H1 (cell line): ENCODE results near the gene CPXM1. TPM values are rescaled to one million over a fixed set of nuclear protein-coding genes. Genes with fewer than 3 reads are reported as not detected.
A peak's percentile ranks its signal among the peaks of the same experiment; 100 is the strongest.

ENCODE experiments used
- CTCF ChIA-PET: fragments of 300-600 bp; sonication (Branson Sonifier 250); formaldehyde crosslinking; loops from one replicate; lab custom pipeline; 2021; ENCODE audit not compliant: partially characterized antibody; lab: Charles Lee
- POLR2A ChIA-PET: fragments of 300-600 bp; sonication (Branson Sonifier 250); formaldehyde crosslinking; loops from one replicate; lab custom pipeline; 2021; ENCODE audit warnings: inconsistent platforms; ENCODE audit not compliant: partially characterized antibody; lab: Charles Lee
- DNase-seq, 2 experiments: peaks; one replicate each; pipeline versions ENCODE4 v3.0.0 to v3.0.0-alpha.2; 2010 to 2022; ENCODE audit warnings: low spot score in 2 of 2, low read depth in 1 of 2, mixed read lengths in 1 of 2
- FAIRE-seq: peaks from 2 replicates; lab custom pipeline; 2011; peaks lifted over from hg19 to GRCh38; lab: Jason Lieb, UNC
- H2AFZ ChIP-seq: 2 replicates; pipeline ENCODE4 v1.8.1; 2012; ENCODE audit warnings: low read length, inconsistent platforms
- H2AK5ac ChIP-seq: 2 replicates; pipeline ENCODE4 v1.6.1; 2013; ENCODE audit warnings: low read depth, low read length
- H2BK120ac ChIP-seq: replicated peaks from 2 replicates; pipeline ENCODE3; 2013; ENCODE audit warnings: low read depth, low read length, inconsistent platforms
- H2BK12ac ChIP-seq: 2 replicates; pipeline ENCODE4 v1.6.1; 2013; ENCODE audit warnings: low read depth, low read length
- H2BK15ac ChIP-seq: 2 replicates; pipeline ENCODE4 v1.6.1; 2013; ENCODE audit warnings: low read length
- H2BK20ac ChIP-seq: 2 replicates; pipeline ENCODE4 v1.6.1; 2013; ENCODE audit warnings: low read length
- H2BK5ac ChIP-seq: 2 replicates; pipeline ENCODE4 v1.6.1; 2013; ENCODE audit warnings: low read depth, low read length
- H3K14ac ChIP-seq: 2 replicates; pipeline ENCODE4 v1.6.1; 2013; ENCODE audit warnings: inconsistent platforms; ENCODE audit not compliant: insufficient read length
- H3K18ac ChIP-seq: 2 replicates; pipeline ENCODE4 v1.6.1; 2013; ENCODE audit warnings: low read length; ENCODE audit errors: extremely low read depth
- H3K23ac ChIP-seq: 2 replicates; pipeline ENCODE4 v1.6.1; 2013; ENCODE audit warnings: inconsistent platforms; ENCODE audit not compliant: insufficient read length
- H3K23me2 ChIP-seq: 2 replicates; pipeline ENCODE4 v1.6.1; 2013; ENCODE audit warnings: low read depth, low read length
- H3K27ac ChIP-seq: 2 replicates; pipeline ENCODE4 v1.6.1; 2011; ENCODE audit warnings: low read depth, low read length, inconsistent platforms
- H3K27me3 ChIP-seq, 4 experiments: replicated peaks in 1 of 4; 1 replicate in 1 of 4; 2 replicates in 3 of 4; pipeline versions ENCODE4 v1.6.1 to v1.8.1; 2011 to 2013; ENCODE audit warnings: low read length in 3 of 4, mild to moderate bottlenecking in 3 of 4, inconsistent platforms in 2 of 4, mixed read lengths in 2 of 4, moderate library complexity in 1 of 4; ENCODE audit not compliant: control insufficient read depth in 3 of 4, insufficient read depth in 3 of 4; ENCODE audit errors: extremely low read depth in 1 of 4
- H3K36me3 ChIP-seq, 4 experiments: 2 replicates each; pipeline versions ENCODE4 v1.6.1 to v1.8.1; 2011 to 2013; ENCODE audit warnings: mild to moderate bottlenecking in 4 of 4, low read length in 3 of 4, moderate library complexity in 2 of 4, control low read depth in 1 of 4, inconsistent platforms in 1 of 4; ENCODE audit not compliant: insufficient read depth in 4 of 4, control insufficient read depth in 2 of 4
- H3K4ac ChIP-seq: replicated peaks from 2 replicates; pipeline ENCODE3; 2013; ENCODE audit warnings: low read length, low read depth, mixed read lengths, inconsistent platforms; ENCODE audit not compliant: insufficient read length
- H3K4me1 ChIP-seq, 4 experiments: replicated peaks in 1 of 4; 1 replicate in 1 of 4; 2 replicates in 3 of 4; pipeline versions ENCODE4 v1.6.1 to v1.8.1; 2011 to 2013; ENCODE audit warnings: low read length in 3 of 4, inconsistent platforms in 2 of 4, mixed read lengths in 1 of 4; ENCODE audit not compliant: insufficient read depth in 4 of 4, control insufficient read depth in 3 of 4
- H3K4me2 ChIP-seq, 2 experiments: 2 replicates each; pipeline versions ENCODE4 v1.6.1 to v1.8.1; 2011 to 2013; ENCODE audit warnings: low read depth in 2 of 2, low read length in 2 of 2, control low read depth in 1 of 2, inconsistent platforms in 1 of 2, mild to moderate bottlenecking in 1 of 2; ENCODE audit not compliant: insufficient read depth in 1 of 2
- H3K4me3 ChIP-seq, 4 experiments: fragments of 200-600, 300-600 bp in 1 of 4; sonication (generic), shearing (Covaris generic), sonication (Bioruptor Twin) in 1 of 4; 2 replicates each; pipeline versions ENCODE4 v1.5.1 to v1.8.1; 2011 to 2016; ENCODE audit warnings: low read length in 4 of 4, low read depth in 3 of 4, control low read depth in 2 of 4, inconsistent platforms in 2 of 4, mild to moderate bottlenecking in 2 of 4, mixed read lengths in 1 of 4, moderate library complexity in 1 of 4; ENCODE audit not compliant: insufficient read depth in 2 of 4; ENCODE audit errors: extremely low read depth in 1 of 4
- H3K56ac ChIP-seq: replicated peaks from 2 replicates; pipeline ENCODE3; 2013; ENCODE audit warnings: low read depth, mild to moderate bottlenecking, mixed read lengths, low read length, inconsistent platforms; ENCODE audit not compliant: insufficient read length
- H3K79me1 ChIP-seq: 2 replicates; pipeline ENCODE4 v1.6.1; 2013; ENCODE audit warnings: low read depth, low read length, control low read depth
- H3K79me2 ChIP-seq, 2 experiments: 2 replicates each; pipeline versions ENCODE4 v1.6.1 to v1.8.1; 2012 to 2013; ENCODE audit warnings: low read length in 2 of 2, mild to moderate bottlenecking in 2 of 2, inconsistent platforms in 1 of 2; ENCODE audit not compliant: insufficient read depth in 2 of 2, control insufficient read depth in 1 of 2
- H3K9ac ChIP-seq, 4 experiments: replicated peaks in 1 of 4; 1 replicate in 1 of 4; 2 replicates in 3 of 4; pipeline versions ENCODE4 v1.6.1 to v1.8.1; 2011 to 2013; ENCODE audit warnings: low read depth in 3 of 4, low read length in 3 of 4, control low read depth in 2 of 4, mild to moderate bottlenecking in 2 of 4, moderate library complexity in 2 of 4, inconsistent platforms in 1 of 4; ENCODE audit errors: extremely low read depth in 1 of 4
- H3K9me3 ChIP-seq, 2 experiments: 2 replicates each; pipeline versions ENCODE4 v1.6.1 to v1.8.1; 2012 to 2013; ENCODE audit warnings: mild to moderate bottlenecking in 2 of 2, moderate library complexity in 2 of 2, control low read depth in 1 of 2, inconsistent platforms in 1 of 2, low read depth in 1 of 2, low read length in 1 of 2, mixed read lengths in 1 of 2; ENCODE audit not compliant: insufficient read depth in 2 of 2
- H4K20me1 ChIP-seq, 2 experiments: replicated peaks in 1 of 2; 2 replicates each; pipeline versions ENCODE3 to v1.8.1; 2011 to 2013; ENCODE audit warnings: inconsistent platforms in 2 of 2, low read length in 2 of 2, mild to moderate bottlenecking in 1 of 2; ENCODE audit not compliant: insufficient read depth in 2 of 2, control insufficient read depth in 1 of 2
- H4K5ac ChIP-seq: 2 replicates; pipeline ENCODE4 v1.6.1; 2013; ENCODE audit warnings: low read length, low read depth, mixed read lengths, inconsistent platforms; ENCODE audit not compliant: insufficient read length
- H4K8ac ChIP-seq: 2 replicates; pipeline ENCODE4 v1.8.0; 2013; ENCODE audit warnings: mild to moderate bottlenecking, moderate library complexity, low read length, inconsistent platforms; ENCODE audit not compliant: insufficient read depth; ENCODE audit errors: extremely low read depth
- H4K91ac ChIP-seq: replicated peaks from 2 replicates; pipeline ENCODE3; 2013; ENCODE audit warnings: low read length, mixed read lengths, inconsistent platforms; ENCODE audit not compliant: insufficient read length
- ASH2L ChIP-seq: fragments of 200-600, 300-600 bp; sonication (generic); IDR thresholded peaks from one replicate; pipeline ENCODE4 v1.7.1; 2017; ENCODE audit warnings: low read length
- CHD1 ChIP-seq: IDR thresholded peaks from 2 replicates; pipeline ENCODE4 v1.6.1; 2012; ENCODE audit warnings: low read depth, low read length, improper control_type of control experiment
- CREB1 ChIP-seq: IDR thresholded peaks from 2 replicates; pipeline ENCODE4 v1.6.1; 2012; ENCODE audit warnings: inconsistent platforms
- KDM4A ChIP-seq: IDR thresholded peaks from one replicate; pipeline ENCODE4 v1.7.1; 2012; ENCODE audit warnings: low read depth, mild to moderate bottlenecking, moderate library complexity, low read length, inconsistent platforms; ENCODE audit not compliant: severe bottlenecking
- MAFK ChIP-seq: IDR thresholded peaks from 2 replicates; pipeline ENCODE4 v1.6.1; 2012; ENCODE audit warnings: low read depth, mild to moderate bottlenecking, improper control_type of control experiment, low read length
- SAP30 ChIP-seq: fragments of 300-600 bp; sonication (generic); IDR thresholded peaks from 2 replicates; pipeline ENCODE4 v1.7.1; 2012; ENCODE audit warnings: low read length, moderate library complexity, mild to moderate bottlenecking, inconsistent platforms; ENCODE audit not compliant: insufficient read depth, insufficient replicate concordance
- YY1 ChIP-seq: IDR thresholded peaks from 2 replicates; pipeline ENCODE4 v1.6.1; 2011; ENCODE audit warnings: low read depth, mild to moderate bottlenecking, low read length
- WGBS, 2 experiments: shearing (Covaris generic) in 1 of 2; methylation state at CpG; one replicate each; pipeline versions ENCODE4 v1.1.6 to v1.1.7; 2013 to 2015; ENCODE audit warnings: low lambda C conversion rate in 2 of 2, mixed read lengths in 2 of 2, inconsistent platforms in 1 of 2, low coverage in 1 of 2, missing lambda C conversion rate in 1 of 2; ENCODE audit not compliant: insufficient replicate concordance in 2 of 2, insufficient coverage in 1 of 2, insufficient read length in 1 of 2; ENCODE audit errors: extremely low coverage in 1 of 2, missing lambda C conversion rate in 1 of 2; 5-methylcytosine and 5-hydroxymethylcytosine counted together
- polyA plus RNA-seq, 7 experiments: library from polyadenylated mRNA; depleted of rRNA in 3 of 7; stranded (reverse) in 5 of 7; unstranded in 2 of 7; fragments of >200 nt in 5 of 7; fragments of 200-250 nt in 2 of 7; gene quantifications; 1 replicate in 5 of 7; 2 replicates in 1 of 7; 4 replicates in 1 of 7; pipeline versions ENCODE4 v1.2.1 to v1.2.3, GENCODE V29; 2011 to 2013; ENCODE audit warnings: missing spikeins in 2 of 7, mixed read lengths in 2 of 7
- total RNA-seq: library from RNA; stranded (reverse); fragmentation: NEBNext Ultra II Directional; extraction: Animal tissue kit (Norgen Biotek cat#: 25700); gene quantifications from 2 replicates; pipeline ENCODE4 v1.2.1, GENCODE V29; 2021
- TF ChIP-seq, protein P1 (sequence below): IDR thresholded peaks from 2 replicates; pipeline ENCODE4 v1.6.1; 2012; ENCODE audit warnings: low read length, inconsistent platforms

Gene CPXM1
- total and polyA plus RNA-seq, 2 of the 8 experiments (the other 6 are each of a cell fraction or from before 2014, with no cell fraction given), result 31.3 to 81.9 TPM

DNA sequence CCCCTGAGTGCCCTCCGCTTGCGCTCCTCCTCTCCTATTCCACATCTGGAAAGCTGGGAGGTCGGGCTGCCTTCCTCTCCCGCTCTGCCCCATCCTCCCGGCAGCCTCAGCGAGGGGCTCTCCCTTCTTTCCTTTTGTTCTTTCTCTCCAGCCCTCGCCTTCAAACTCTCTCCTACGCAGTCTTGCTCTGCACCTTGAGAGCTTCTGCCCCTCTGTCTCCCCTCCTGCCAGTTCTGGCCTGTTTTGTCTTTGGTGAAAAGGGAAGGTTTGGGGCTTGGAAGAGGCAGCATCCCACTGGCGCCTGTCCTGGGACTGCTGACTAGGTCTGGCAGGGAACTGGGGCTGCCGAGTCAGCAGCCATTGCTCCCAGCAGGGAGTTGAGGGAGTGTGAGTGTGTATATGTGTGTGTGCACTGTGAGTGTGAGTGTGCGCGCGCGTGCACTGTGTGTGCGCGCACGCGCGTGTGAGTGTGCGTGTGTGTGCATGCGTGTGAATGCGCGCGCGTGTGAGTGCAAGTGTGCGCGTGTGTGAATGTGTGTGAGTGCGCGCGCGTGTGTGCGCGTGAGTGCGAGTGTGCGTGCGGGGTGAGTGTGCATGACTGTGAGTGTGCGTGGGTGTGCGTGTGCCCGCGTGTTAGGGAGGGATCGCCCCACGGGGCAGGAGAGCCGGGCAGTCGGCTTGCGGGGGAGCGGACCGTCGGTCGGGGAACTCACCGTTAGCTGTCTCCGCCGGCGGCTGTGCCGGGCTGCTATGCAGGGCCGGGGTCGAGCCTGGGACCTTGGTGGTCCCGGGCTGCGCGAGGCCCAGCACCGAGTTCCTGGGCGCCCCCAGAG lies 523 bp downstream of the CPXM1 start:
- Histone ChIP-seq H3K36me3 (peaks cover 11 to 33% (median 19%) of the 10 kb centered on the region in 4 experiments; a peak in 6 of 8 replicates), H3K18ac (peak overlapping the region; percentile 93), H3K27me3 (peaks cover 23 to 41% (median 39%) of the 10 kb centered on the region in 4 experiments), H3K27ac (no peak overlapping the region), H3K4me2 (peak overlapping the region; percentile 97), H3K9me3 (no peaks in the 10 kb centered on the region), H2BK5ac (peak overlapping the region; percentile 79; the same call in 1 of the 2 replicates), H3K9ac (peak overlapping the region; percentile 16 to 60 (median 39); a peak in 6 of 7 replicates), H3K14ac (no peak overlapping the region), H2AFZ (peak overlapping the region; percentile 60; the same call in 1 of the 2 replicates), H4K8ac (peak overlapping the region; percentile 84), H3K56ac (peak overlapping the region; percentile 87), H3K23ac (peak overlapping the region; percentile 97), H2BK20ac (peak overlapping the region; percentile 34; the same call in 1 of the 2 replicates), H3K4ac (peak overlapping the region; percentile 100), H3K4me1 (peaks cover 0 to 23% (median 7%) of the 10 kb centered on the region in 4 experiments; a peak in 6 of 7 replicates), H4K91ac (peak overlapping the region; percentile 100), H4K20me1 (peaks cover 0 to 10% of the 10 kb centered on the region in 2 experiments), H3K79me1 (no peaks in the 10 kb centered on the region; the same call in 1 of the 2 replicates), H3K23me2 (peaks cover 14% of the 10 kb centered on the region), H4K5ac (peak overlapping the region; percentile 87), H3K79me2 (no peaks in the 10 kb centered on the region), H2BK15ac (peak overlapping the region; percentile 81), H2BK12ac (peak overlapping the region; percentile 85; the same call in 1 of the 2 replicates), H2AK5ac (peak overlapping the region; percentile 68; the same call in 1 of the 2 replicates), H3K4me3 (peak overlapping the region; percentile 73 to 96 (median 76)), H2BK120ac (peak overlapping the region; percentile 88)
- FAIRE-seq (no peak), DNase-seq (peak in 1 of 2 experiments; percentile 72)
- 3% methylated on average over 43 of the region's 61 CpGs; no CpG with 5 or more reads in 1 of the 2 experiments for WGBS, 2 experiments
- POLR2A ChIA-PET, result interaction anchor here (0.6 to 2.3 kb wide), 10 partner anchors 8 to 242 kb away, joined by 3 to 14 read pairs (median 4); partner anchors contain the start of gene PTPRA
- CTCF ChIA-PET, result interaction anchor here (0.9 to 1.8 kb wide), 15 partner anchors 9 to 201 kb away, joined by 3 to 9 read pairs (median 4); partner anchors contain the start of gene TMEM239
- TF ChIP-seq YY1, result peak; percentile 82
- TF ChIP-seq, protein P1, sequence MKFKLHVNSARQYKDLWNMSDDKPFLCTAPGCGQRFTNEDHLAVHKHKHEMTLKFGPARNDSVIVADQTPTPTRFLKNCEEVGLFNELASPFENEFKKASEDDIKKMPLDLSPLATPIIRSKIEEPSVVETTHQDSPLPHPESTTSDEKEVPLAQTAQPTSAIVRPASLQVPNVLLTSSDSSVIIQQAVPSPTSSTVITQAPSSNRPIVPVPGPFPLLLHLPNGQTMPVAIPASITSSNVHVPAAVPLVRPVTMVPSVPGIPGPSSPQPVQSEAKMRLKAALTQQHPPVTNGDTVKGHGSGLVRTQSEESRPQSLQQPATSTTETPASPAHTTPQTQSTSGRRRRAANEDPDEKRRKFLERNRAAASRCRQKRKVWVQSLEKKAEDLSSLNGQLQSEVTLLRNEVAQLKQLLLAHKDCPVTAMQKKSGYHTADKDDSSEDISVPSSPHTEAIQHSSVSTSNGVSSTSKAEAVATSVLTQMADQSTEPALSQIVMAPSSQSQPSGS, result no peak
- TF ChIP-seq SAP30, result no peak
- peak; percentile 98 for TF ChIP-seq KDM4A
- peak; percentile 39; the same call in 1 of the 2 replicates for TF ChIP-seq CREB1
- peak; percentile 96 for TF ChIP-seq ASH2L
- TF ChIP-seq CHD1, result no peak
- TF ChIP-seq MAFK, result peak; percentile 23; the same call in 1 of the 2 replicates
